ENCODE data around the gene CERS6.

DNA sequence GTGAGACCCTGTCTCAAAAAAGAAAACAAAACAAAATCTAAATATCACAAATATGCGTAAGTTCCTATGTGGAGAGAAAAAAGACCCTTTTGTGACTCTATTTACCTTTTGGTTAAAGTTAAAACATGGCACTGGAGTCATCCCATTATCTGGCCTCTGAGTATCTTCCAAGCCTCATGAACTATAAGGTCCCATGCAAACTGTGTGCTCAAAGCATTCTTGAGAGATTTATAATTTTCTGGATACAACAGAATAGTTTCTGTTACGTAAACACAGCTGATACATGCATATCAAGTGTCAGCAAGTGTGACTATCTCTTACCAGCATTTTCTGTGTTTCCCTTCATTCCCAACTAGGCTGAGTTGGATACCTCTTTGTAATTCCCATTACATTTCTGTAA, 337.5 kb downstream of the CERS6 start:
- TF ChIP-seq, protein P1, sequence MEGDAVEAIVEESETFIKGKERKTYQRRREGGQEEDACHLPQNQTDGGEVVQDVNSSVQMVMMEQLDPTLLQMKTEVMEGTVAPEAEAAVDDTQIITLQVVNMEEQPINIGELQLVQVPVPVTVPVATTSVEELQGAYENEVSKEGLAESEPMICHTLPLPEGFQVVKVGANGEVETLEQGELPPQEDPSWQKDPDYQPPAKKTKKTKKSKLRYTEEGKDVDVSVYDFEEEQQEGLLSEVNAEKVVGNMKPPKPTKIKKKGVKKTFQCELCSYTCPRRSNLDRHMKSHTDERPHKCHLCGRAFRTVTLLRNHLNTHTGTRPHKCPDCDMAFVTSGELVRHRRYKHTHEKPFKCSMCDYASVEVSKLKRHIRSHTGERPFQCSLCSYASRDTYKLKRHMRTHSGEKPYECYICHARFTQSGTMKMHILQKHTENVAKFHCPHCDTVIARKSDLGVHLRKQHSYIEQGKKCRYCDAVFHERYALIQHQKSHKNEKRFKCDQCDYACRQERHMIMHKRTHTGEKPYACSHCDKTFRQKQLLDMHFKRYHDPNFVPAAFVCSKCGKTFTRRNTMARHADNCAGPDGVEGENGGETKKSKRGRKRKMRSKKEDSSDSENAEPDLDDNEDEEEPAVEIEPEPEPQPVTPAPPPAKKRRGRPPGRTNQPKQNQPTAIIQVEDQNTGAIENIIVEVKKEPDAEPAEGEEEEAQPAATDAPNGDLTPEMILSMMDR (IDR thresholded peaks at IDR 0.05) = no peak
- TF ChIP-seq EP300 (IDR thresholded peaks at IDR 0.05; ENCODE audit: low read depth) (no peak), POLR2A (IDR thresholded peaks at IDR 0.05) (no peak)

Measured in transverse colon (tissue), 3 donors.